ENCODE measurements around the gene AAMP. TPM values are rescaled to one million over a fixed set of nuclear protein-coding genes. Genes with fewer than 3 reads are reported as not detected.

AAMP gene
- 126 and 189 TPM in 2 replicates for total RNA-seq

GRCh38 chr2:218269900-218270720 is at the start of gene AAMP, which contains the start of gene PNKD:
TSS of gene AAMP (minus strand) at chr2:218270137. CDS start at chr2:218270086, 51 bp downstream.
TSS of gene PNKD (plus strand) at chr2:218270519. CDS start at chr2:218270536, 17 bp downstream.

GRCh38 chr2:218292048-218293014 is 22.4 kb upstream of the AAMP start, which contains the start of gene TMBIM1:
TSS of gene TMBIM1 (minus strand) at chr2:218292503. CDS start at chr2:218282141, 10,362 bp downstream.

GRCh38 chr2:218260742-218261422 is 9.1 kb downstream of the AAMP start, which contains the start of gene GPBAR1:
TSS of gene GPBAR1 (plus strand) at chr2:218261015. CDS start at chr2:218262725, 1,710 bp downstream.

GRCh38 chr2:218216674-218217359 is 53.1 kb downstream of the AAMP start, which contains the start of gene ARPC2:
TSS of gene ARPC2 (plus strand) at chr2:218217189. CDS start at chr2:218217471, 282 bp downstream.

Other genes starting within 250 kb of the AAMP start
- not detected in 2 replicates for gene RUFY4, start 200.9 kb downstream of the AAMP start, total RNA-seq
- not detected in 2 replicates for gene CXCR2, start 144.1 kb downstream of the AAMP start, total RNA-seq
- 0.11 TPM in 1 of 2 replicates, not detected in the other for gene CXCR1, start 103.2 kb downstream of the AAMP start, total RNA-seq
- 709 and 716 TPM in 2 replicates for gene ARPC2, start 52.9 kb downstream of the AAMP start, total RNA-seq
- gene GPBAR1, start 9.1 kb downstream of the AAMP start, total RNA-seq: not detected in 2 replicates
- 30.8 and 32.3 TPM in 2 replicates for gene PNKD, start 382 bp upstream of the AAMP start, total RNA-seq
- gene TMBIM1, start 22.4 kb upstream of the AAMP start, total RNA-seq: 266 and 371 TPM in 2 replicates
- not detected in 2 replicates for gene CATIP, start 86.7 kb upstream of the AAMP start, total RNA-seq
- gene SLC11A1, start 112.1 kb upstream of the AAMP start, total RNA-seq: 0.08 TPM in 1 of 2 replicates, not detected in the other
- gene CTDSP1, start 129.7 kb upstream of the AAMP start, total RNA-seq: 50.7 and 53.1 TPM in 2 replicates
- not detected in 2 replicates for gene VIL1, start 149.0 kb upstream of the AAMP start, total RNA-seq